ENCODE data around the gene CSPG4.
A peak's percentile ranks its signal among the peaks of the same experiment; 100 is the strongest.
"Not testable (repeated sequence)": the region's sequence is repeated elsewhere in the genome, so short reads cannot be mapped to it uniquely, and the experiment has no call there.

CSPG4 gene

GRCh38 chr15:75687486-75688277, 25.0 kb downstream of the CSPG4 start:
- DNase-seq = no peak

- not testable (repeated sequence) for DNase-seq
These were observed 26.4 kb downstream of the CSPG4 start for GRCh38 chr15:75686212-75686642.

GRCh38 chr15:75685195-75685594, 27.5 kb downstream of the CSPG4 start:
- DNase-seq = no peak

- DNase-seq = no peak
These were observed 28.0 kb downstream of the CSPG4 start for GRCh38 chr15:75684648-75685047.

GRCh38 chr15:75683646-75684312, 28.9 kb downstream of the CSPG4 start:
- DNase-seq = not testable (repeated sequence)

GRCh38 chr15:75682181-75683135, 30.2 kb downstream of the CSPG4 start:
- no peak for DNase-seq

GRCh38 chr15:75680007-75680789, 32.5 kb downstream of the CSPG4 start:
- no peak for DNase-seq

- not testable (repeated sequence) for DNase-seq
These were observed 34.3 kb downstream of the CSPG4 start for GRCh38 chr15:75678324-75678690.

GRCh38 chr15:75677465-75678323, 35.0 kb downstream of the CSPG4 start:
- no peak for DNase-seq

- DNase-seq = no peak
These were observed 35.8 kb downstream of the CSPG4 start for GRCh38 chr15:75676688-75677464.

- no peak for DNase-seq
These were observed 36.9 kb downstream of the CSPG4 start for GRCh38 chr15:75675579-75676404.

- no peak for DNase-seq
These were observed 38.3 kb downstream of the CSPG4 start for GRCh38 chr15:75674366-75674765.

GRCh38 chr15:75673426-75674235, 39.0 kb downstream of the CSPG4 start:
- DNase-seq = peak; percentile 30

GRCh38 chr15:75672646-75673425, 39.8 kb downstream of the CSPG4 start:
- peak; percentile 52 for DNase-seq

- DNase-seq = no peak
These were observed 40.7 kb downstream of the CSPG4 start for GRCh38 chr15:75671730-75672602.

- DNase-seq = no peak
These were observed 42.8 kb downstream of the CSPG4 start for GRCh38 chr15:75669879-75670212.

Data from kidney glomerular epithelial cell (primary cell).